A549 treated with AZD9567 at 1 μM for 4 hours (cell line): Measurements from ENCODE around the gene SASH3. TPM values are rescaled to one million over a fixed set of nuclear protein-coding genes. Genes with fewer than 3 reads are reported as not detected.

Source experiments
- total RNA-seq: library from RNA; stranded (reverse); fragments of 200-300 nt; extraction: Qiagen RNA extraction; gene quantifications from 5 replicates; pipeline ENCODE4 v1.2.3, GENCODE V29; 2022; ENCODE audit not compliant: insufficient read depth

Gene SASH3
- total RNA-seq, result not detected in 5 replicates

DNA sequence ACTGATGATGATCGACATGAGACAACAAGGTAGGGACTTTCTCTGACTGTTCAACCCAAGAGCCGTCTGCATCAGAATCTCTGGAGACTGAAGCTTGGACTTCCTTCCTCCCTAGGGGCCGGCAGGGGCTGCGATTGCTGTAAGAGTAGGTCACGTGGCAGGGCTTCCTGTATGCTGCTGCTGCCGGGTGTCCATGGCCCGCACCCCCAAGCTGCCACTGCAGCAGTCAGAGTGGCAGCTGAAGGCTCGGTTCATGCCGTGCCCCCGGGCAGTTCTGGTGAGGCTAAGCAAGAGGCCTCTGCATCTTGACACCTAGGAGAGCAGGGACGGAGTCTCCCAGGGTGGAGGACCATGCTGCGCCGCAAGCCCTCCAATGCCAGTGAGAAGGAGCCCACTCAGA lies at the start of gene SASH3:
SASH3 (plus strand) TSS at position 203 of the 400 bp plus-strand sequence; CDS start at position 352, 149 bp downstream.

DNA sequence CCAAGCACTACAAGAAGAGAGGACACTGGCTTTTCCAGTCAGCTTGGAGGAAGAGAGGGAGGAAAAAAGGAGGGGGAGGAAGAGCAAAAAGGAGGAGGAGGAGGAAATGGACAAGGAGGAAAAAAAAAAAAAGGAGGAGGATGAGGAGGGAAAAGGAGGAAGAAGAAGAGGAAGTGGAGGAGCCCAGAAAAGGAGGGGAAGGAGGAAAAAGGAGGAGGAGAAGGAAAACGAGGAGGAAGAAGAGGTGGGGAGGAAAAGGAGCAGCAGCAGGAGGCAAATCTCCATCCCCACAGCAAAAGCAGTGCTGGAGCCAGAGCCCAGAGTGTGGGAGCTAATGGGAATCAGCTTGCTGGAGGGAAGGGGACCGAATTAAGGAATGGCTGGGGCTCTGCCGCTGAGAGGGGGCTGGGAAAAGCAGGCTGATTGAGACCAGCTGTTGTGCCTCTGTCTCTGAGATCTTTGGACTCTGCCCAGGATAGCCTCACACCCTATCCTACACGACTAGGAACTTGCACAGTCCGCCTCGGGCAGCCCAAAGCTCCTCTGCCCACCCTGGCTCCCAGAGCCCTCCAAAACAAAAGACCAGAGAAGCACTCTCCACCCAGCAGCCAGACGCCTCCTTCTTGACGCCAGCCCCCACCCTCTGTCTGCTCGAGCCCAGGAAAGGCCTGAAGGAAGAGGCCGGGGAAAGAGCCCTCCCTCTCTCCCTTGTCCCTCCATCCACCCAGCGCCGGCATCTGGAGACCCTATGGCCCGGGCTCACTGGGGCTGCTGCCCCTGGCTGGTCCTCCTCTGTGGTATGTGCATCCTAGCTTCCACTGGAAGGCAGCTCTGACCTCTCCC lies 41.1 kb upstream of the SASH3 start, which contains the start of gene XPNPEP2:
XPNPEP2 (plus strand) TSS at position 514 of the 843 bp plus-strand sequence; CDS start at position 749, 235 bp downstream.

DNA sequence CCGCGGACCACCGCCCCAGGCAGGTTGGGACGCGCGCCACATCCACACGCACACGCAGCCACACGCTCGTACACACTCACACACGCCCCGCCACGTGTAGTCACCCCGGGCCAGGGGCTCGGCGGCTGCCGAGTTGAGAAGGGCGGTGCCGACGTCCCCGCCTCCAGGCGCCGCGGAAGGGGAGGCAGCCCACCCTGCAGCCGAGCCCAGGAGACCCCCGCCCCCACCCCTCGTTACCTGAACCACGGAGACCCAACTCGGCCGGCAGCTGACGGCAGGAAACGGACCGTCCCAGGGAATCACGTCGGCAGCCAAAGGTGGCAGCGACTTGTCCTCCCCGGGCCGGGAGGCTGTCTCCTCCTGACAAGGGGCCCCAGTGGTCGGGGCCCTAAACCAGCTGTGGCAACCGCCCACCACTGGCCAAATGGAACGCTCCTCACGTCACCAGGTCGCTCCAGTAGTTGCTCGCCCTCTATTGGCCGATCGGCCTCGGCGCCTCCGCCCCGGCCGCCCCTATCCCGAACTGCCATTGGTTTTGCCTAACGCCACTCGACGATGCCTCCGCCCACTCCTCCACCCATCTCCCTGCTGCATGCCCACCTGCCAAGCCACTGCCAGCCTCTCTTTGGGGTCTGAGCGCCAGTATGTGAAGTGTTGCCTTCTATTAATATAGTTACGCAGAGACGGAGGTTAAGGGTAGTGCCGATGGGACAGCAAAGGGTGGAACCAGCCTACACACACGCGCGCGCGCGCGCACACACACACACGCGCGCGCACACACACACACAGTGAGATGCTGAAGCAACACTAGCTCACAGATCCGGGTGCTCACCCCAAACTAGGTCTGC lies 63.9 kb downstream of the SASH3 start, which contains the start of gene ZDHHC9:
ZDHHC9 (minus strand) TSS at position 428 of the 848 bp plus-strand sequence. CDS start 1,941 bp downstream, outside the sequence.

Other genes starting within 250 kb of the SASH3 start
- 19.9 to 25.3 TPM (median 23.9 TPM) in 5 replicates for gene OCRL, start 239.7 kb upstream of the SASH3 start, total RNA-seq
- 0.75 to 1.2 TPM (median 0.83 TPM) in 4 of 5 replicates, not detected in the other for gene APLN, start 125.0 kb upstream of the SASH3 start, total RNA-seq
- gene XPNPEP2, start 41.0 kb upstream of the SASH3 start, total RNA-seq, result not detected in 5 replicates
- 48.3 to 53.9 TPM (median 49.9 TPM) in 5 replicates for gene ZDHHC9, start 63.9 kb downstream of the SASH3 start, total RNA-seq
- gene UTP14A, start 126.2 kb downstream of the SASH3 start, total RNA-seq, result 43.9 to 56.1 TPM (median 44.3 TPM) in 5 replicates
- gene BCORL1, start 202.7 kb downstream of the SASH3 start, total RNA-seq, result 8.1 to 15.4 TPM (median 11.4 TPM) in 5 replicates